Activated T-cell treated with anti-CD3 and anti-CD28 coated beads, Interleukin-2, amount 50 U/mL, for 1 hour (primary cell): ENCODE data around the gene DCLK2.

Experiments used
- DNase-seq: peaks from one replicate; pipeline ENCODE4 v3.0.0-alpha.2; 2020

The DCLK2 gene

DNA sequence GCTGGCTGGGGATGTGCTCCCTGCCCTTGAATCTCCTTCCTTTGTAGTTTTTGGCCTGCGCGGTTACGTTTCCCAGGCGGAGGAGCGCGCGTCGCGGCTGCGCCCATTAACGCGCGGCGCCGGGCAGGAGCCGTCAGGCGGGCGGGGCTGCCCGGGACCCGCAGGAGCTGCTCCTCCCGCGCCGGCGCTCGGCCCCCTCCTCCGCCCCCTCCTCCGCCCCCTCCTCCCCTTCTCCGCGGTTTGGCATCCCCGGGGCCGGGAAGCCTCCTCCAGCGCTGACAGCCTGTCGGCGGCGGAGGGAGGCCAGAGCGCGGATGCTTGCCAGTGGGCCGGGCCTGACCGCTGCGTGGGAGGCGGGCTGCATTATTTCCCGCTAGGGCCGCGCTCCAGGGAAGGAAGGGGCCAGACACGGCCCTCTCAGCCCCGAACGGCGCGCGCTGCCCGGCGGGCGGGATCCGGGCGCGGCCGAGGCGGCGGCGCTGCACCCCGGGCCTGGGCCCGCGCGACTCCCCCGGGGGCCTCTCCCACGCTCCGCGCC lies at the start of gene DCLK2:
Gene DCLK2, plus strand, starts transcription at position 405 of the 538 bp plus-strand sequence. CDS start 583 bp downstream, outside the sequence.
- no peak for DNase-seq

DNA sequence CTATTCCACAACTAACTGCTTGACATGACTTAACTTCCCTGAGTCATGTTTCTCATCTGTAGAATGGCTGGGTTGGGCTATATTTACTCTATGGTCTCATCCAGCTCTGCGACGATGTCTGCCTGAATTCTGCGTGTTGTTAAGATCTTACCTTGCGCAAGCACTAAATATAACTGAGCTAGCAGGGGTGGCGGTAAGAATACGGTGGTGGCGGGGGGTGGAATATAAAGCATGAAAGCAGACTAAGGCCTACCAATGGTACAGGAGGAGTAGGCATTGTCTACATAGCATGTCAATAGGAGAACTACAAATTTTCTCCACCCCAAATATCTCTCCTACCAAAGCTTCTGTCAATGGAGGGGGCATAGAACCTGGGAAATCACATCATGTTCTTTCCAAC lies 45.7 kb upstream of the DCLK2 start:
- no peak for DNase-seq

DNA sequence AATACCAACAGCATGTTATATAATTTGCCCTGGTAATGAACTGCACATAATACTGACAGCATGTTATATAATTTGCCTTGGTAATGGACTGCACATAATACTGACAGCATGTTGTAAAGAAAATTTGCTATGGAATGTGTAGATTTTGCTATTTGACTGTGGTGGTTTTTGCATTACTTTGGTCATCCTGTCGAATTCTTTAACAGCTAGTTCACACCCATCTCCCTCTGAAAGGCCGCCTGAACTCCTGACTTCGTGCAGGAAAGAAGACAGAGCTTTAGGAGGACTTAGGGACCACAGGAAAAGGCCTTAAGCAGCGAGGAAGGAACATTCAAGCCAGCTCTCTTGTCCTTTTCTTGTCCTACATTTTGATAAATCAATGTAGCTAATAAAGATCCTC lies 45.2 kb upstream of the DCLK2 start:
- DNase-seq: no peak

DNA sequence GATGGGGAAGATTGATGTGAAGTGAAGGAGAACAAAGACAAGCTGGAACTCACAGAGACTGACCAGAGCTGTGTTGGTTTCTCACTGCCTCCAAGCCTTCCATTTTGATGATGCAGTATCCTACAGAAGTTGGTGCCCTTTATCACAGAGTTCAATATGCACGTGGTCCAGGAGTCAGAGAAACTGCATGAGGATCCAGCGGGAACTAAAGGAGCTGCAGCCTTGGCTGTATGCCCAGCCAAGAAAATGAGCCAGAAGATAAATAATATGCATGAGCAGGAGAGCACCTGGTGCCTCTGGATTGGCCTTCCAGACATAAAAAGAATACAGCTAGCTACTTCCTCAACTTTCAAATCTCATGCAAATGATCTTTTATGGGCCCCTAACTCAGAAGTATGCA lies 44.3 kb upstream of the DCLK2 start:
- no peak for DNase-seq

DNA sequence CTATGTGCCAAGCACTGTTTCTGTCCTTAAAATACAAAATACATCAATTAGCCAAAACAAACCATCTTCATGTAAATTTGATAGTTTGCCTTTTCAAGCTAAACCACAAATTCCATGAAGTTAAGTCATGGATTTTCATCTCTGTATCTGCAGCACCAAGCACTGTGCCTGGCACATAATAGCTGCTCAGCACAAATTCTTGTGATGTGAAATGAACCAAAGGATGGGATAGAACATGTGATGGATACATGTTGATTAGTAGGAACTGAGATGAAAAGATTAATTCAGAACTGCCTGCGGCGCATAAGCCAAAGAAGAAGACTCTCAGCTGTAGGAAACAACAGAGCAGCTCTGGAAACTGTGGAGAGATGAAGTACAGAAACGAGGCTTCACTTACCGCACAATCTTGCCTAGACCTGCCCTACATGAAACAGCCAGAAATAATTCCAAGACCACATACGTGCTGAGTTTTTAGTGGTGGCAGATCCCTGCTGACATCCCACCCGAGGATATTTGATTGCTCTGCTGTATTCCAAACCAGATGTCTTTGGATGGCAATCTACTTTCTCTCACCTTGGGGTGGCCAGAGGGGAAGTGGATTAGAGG lies 40.9 kb upstream of the DCLK2 start:
- no peak for DNase-seq

DNA sequence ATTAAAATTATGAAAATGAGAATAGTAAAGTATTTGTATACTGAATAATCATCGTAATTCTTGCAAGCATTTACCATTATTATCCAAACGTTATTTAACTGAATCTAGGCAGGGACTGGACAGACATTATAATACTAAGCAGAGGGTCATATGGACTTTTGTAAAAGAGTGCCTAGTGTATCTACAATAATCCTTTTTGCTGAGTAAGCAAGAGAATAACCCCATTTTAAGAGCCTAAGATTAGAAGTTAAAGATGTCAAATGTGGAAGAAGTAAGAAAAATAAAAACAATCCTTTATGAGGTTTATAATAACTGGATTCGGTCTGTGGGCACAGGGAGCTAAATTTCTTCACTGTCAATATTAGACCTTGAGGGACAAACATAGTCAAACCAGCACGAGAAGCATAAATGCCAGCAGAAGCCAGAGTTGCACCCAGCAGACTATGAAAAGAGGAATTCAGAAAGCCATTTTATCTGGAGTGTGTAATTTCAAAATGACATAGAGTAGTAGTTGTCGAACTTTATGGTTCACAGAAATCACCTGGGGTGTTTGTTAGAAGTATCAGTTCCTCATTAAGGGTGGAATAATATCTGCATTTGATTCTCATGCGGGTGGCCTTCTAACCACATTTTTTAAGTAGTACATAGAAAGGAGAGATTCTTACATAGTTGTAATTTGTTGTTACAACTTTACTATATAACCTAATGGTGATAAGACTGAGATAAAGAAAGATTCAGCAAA lies 39.7 kb upstream of the DCLK2 start:
- no peak for DNase-seq

DNA sequence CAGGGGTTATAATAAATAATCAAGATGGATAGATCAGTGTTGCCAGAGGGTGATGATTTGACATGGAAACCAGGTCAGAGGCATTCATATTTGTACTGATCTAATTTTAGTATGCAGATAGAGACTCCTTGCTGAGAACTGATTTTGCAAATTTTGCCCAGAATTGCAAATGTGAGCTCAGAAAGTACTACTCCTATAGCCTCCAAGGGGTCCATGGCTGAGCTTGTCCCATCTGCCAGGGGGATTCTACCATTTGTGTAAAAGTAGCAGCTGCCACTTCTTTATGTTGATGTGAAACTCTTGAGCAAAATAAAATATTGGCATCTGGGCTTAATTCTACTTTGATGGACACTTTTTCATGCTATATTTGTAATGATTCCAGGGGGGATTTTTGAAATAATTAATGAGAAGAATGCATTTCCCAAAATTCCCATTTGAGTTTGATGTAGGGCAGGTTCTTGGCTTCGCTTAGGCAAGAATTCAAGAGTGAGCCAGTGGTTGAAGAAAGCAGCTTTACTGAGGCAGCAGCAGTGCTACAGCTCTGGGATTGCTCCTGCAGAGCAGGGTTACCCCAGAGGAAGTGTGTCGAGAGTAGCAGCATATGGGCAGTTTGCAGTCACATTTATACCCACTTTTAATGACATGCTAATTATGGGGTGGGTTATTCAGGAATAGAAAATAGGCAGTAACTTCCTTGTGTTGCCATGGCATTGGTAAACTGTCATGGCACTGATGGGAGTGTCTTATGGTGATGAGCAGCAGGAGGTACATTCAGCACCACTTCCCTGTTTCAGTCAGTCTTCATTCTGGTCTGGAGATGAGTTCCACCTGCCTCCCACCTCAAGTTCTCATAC lies 38.7 kb upstream of the DCLK2 start:
- no peak for DNase-seq

DNA sequence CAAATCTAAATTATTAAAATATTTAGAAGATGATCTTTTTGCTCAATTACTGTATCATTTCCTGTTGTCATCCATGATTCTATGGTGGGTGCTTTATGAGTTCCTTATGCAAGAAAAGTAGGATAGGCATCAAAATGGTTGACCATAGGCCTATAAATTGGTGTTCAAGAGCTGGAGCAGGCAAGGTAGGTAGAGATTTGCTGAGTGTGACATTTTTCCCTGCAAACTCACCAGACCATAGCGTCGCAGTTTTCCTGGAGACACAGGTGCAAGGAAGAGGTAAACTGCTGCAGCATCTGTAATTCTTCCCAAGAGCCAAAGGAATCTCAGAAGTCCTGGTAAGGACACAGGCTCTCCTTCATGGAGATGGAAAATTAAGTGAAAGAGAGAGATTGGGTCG lies 33.7 kb upstream of the DCLK2 start:
- no peak for DNase-seq

DNA sequence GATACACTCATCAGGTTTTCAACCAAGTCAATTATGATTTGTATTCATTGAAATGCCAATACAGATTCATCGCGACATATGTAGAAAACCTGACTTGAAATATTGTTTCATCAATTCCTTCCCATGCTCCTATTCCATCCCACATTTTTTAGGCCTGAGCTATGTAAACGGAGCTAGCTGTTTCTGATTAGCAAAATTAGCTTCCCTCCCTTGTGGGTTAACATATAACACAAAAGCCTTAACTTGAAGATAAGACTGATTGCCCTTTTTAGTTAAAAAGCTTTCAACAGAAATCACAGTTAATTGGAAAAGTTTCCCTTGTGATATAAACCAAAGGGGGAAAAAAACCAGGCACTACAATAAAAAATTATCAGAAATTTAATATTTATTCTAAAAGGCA lies 32.8 kb upstream of the DCLK2 start:
- no peak for DNase-seq

DNA sequence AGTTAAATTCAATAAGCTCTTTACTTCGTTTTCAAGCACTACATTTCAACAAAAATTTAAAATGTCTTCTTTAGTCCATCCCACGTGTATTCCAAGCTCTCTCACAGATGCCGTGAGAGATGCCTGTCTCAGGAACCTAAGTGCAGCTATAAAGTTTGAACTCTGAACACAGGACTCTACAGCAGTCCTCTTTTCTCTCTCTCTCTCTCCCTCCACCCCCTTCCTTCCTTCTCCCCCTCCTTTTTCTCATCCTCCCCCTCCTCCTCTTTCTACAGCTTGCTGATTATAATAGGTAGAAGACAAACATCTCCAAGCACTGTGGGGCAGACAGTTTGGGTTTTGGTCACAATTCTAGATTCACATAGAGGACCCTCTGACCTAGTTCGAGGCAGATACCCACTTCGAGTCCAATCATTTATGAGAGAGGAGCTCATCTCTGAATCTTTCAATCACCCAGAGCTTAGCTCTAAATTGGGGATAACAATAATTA lies 31.5 kb upstream of the DCLK2 start:
- DNase-seq: no peak

DNA sequence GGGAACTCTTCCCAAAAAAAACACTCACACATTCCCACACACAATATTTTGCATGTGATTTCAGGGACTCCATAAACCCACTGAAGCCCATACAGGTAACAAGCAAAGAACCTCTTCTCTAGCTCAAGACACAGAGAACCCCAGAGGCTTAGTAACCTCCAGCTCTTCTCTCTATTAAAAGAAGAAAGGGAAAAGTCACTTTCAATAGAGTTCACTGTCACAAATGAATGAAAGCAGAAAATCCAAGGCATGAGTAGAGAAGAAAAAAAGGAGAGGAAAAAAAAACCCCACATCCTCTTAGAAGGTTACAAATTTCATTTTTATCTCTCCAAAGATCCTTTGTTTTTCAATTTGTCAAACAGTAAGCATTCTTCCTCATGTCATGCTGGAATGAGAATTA lies 30.7 kb upstream of the DCLK2 start:
- no peak for DNase-seq

DNA sequence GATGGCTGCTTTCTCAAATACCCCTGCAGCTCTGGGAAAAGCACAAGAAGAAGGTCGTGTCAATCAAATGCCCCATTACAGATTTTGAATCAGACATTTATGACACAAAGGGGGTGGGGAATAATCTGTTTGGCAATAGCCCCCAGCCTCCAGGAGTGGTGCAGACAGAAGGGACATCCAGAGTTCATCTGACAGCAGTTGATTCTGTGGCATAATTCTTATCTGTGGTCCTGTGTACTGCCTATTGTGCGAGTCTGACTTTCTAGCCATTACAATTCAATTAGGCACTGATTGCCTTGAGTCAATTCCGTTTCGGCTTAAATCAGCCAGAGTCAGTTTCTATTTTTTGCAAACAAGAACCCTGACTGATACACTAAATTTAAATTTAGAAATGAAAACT lies 28.6 kb upstream of the DCLK2 start:
- no peak for DNase-seq

DNA sequence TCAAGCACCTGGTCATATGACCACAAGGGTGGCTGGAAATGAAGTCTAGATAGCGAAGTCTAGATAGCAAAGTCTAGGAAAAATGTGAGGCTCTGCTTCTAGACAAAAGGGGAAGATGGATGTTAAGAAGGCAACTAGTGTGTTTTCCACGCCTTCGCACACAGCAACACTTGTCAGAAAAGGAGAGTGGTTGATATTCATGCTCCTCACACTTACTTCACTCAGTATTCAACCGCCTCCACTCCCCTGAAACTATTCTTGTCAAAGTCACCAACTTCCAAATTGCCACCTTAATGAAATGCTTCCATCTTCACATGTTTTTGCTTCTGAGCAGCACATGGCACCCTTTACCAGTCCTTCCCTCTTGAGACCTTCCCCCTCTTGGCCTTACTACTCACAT lies 27.7 kb upstream of the DCLK2 start:
- DNase-seq: no peak

DNA sequence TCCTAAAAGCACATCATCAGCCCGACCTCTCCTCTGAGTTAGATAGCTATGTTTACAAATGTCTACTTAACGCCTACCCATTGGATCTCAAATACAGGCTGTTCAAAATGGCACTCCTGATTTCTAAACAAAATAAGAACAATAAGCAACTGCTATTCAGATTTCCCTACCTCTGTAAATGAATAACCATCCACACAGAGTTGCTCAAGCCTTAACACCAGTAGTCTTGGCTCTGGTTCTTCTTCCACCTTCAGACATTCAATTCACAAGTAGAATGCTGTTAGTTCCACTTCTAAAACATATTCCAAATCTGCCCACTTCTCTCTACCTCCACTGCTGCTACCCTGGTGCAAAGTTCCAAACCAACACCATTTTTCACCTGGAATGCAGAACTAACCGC lies 27.1 kb upstream of the DCLK2 start:
- DNase-seq: no peak

DNA sequence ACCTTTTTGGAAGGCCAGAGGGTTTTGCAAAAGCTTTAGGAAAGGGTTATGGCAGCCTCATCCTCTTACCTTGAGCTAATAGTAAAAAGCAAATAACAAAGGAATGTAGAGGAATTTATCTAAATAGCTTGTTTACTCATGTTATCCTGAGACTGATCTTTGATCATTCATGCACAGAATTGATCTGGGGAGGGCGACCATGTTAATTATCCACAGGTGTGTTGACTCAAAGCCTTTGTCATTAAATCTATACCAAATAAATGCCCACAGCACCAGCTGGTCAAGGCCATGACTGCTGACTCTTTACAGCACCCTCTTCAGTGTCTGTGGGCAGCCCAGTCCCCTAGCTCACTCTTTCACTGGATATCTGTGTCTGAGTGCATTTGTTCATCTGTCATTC lies 22.8 kb upstream of the DCLK2 start:
- no peak for DNase-seq

DNA sequence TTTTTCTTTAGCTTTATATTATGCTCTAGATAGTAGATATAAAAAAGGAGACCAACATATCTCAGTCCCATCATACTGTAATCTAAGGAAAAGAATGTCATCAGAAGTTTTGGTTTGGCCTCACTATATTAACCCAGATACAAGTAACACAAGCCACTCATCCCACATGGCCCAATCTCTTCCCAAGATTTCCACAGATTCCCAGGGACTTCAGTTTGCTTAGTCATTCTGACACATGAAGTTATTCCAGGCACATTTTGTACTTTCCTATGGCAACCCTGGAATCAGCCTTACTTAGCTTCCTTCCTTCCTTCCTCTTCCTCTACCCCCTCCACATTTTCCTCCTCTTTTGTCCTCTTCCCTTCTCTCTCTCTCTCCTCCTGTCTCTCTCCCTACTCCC lies 21.7 kb upstream of the DCLK2 start:
- DNase-seq: no peak

DNA sequence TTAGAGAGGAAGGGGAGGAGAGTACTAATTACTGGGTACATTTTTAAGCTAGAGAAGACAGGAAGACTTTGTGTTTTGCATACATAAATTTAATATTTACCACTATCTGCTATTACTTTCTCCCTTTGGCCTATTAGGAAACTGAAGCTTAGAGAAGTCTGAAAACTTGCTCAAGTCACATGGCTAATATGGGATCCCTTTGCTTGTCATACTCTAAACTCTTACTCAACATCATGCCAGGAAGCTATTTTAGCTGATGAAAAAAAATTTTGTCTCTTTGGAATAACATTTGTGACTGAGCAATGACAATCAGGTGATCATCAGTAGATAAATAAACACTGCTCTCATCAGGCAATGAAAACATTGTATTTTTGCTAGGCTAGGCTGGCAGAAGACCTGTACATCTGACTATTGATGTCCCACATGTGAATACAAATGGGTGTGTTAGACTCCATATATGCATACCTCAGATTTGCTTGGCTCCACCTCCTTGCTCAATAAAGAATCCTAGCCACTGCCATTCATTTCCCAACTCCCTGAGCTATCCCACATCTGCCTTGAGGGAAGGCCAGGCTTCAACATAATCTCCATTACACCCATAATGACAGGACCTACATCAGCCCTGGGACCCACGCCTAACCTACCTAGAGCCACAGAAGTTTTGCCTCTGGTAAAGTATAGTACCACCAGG lies 17.0 kb upstream of the DCLK2 start:
- DNase-seq: no peak

DNA sequence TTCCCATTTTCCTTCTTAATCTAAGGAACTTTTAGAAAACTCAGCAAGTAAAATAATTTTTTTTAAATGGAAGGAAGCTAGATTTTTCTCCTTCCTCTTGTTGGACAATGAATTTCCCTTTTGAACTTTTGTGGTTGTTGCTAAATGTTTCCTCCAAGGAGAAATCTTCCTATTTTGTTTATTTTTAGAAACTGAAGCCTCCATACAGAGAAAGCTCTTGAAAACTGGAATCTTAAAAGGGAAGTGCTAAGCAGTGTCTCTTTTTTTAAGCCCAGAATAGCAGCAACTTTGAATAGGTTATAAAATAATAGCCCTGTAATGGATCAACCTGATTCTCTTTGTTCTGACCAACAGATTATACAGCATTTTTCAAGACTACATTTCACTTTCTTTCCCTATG lies 15.1 kb upstream of the DCLK2 start:
- DNase-seq: no peak

DNA sequence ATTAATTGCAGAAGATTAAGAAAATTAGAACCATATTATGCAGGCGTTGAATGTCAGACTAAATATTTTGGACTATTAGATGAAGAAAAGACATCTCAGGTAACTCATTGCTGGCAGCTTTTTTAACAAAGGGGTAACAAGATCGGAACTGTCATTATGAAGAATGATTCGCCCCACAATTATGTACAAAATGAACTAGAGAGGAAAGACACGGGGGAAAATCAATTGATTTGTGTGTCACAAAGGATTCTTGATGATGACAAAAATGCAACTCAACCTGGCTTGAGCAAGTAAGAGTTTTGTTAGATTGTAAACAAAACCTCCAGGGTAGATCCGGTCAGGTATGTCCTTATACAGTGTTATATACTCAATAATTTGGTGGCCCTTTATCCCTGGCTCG lies 12.5 kb upstream of the DCLK2 start:
- no peak for DNase-seq

DNA sequence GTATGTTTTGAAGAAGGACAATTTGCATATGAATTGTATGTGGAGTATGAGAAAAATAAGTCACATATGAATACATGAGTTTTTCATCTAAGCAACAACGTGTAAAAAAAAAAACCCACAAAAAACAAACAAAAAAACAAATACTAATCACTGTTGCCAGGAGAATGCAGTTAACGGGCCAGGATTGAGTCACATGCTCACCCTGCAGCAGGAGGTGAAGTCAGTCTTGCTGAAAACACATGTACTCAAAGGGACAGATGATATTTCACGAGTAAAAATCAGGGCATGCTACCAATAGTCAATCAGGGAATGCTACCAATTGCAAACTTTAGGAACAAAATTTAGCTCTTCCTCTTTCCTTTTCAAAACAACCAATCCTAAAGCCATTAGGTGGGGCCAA lies 10.4 kb upstream of the DCLK2 start:
- DNase-seq: no peak

DNA sequence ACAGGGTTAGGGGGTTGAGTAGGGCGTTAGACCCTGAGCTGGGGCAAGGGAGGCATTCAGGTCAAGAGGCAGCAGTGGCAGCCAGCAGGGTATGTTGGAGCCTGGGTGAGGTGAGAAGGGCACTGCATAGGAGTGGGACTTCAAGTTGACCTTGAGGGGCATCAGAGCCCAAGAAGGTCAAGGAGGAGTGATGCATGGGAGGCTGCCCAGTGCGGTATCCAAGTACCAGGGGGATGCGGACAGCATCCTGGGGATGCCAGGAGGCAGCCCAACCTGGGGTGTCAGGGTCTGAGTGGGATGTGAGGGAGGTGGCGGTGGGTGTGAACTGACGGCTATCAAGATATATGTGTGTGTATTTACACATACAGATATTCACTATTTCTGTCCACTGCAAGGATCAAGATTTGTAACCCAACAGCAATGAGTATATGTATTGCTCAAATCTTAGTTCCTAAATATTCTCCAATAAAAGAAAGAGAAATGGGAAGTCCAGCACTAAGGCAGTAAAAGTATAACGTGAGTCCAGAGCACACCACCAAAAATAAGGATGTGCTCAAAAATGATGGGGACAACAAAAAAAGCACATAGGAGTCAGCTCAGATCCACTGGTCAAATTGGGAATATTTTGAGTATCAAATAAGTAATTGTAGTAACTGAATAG lies 9.8 kb upstream of the DCLK2 start:
- DNase-seq: no peak

DNA sequence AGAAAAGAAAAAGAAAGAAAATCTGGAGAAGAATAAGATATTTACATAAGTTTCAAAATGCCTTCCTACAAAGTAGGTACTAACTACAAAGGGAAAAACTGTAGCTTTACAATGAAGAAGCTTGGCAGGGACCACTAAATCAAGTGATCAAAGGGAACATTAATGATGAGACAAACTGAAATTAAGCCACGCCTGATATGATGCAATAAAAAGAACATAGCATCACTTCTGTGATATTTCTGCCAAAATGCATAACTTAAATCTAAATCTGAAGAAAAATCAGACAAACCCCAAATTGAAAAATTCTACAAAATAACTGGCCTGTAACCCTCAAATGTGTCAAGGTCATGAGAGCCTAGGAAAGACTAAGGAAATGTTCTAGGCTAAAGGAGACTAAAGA lies 8.9 kb upstream of the DCLK2 start:
- no peak for DNase-seq
